Endothelial cell (in vitro differentiated cells): ENCODE data around the gene NAV2. TPM values are rescaled to one million over a fixed set of nuclear protein-coding genes. Genes with fewer than 3 reads are reported as not detected.

Experiments
- DNase-seq: peaks from one replicate; pipeline ENCODE4 v3.0.0; 2021; ENCODE audit warnings: low spot score
- H3K27ac Mint-ChIP-seq: one replicate; pipeline ENCODE4 v1.8.0; 2021; ENCODE audit warnings: mixed read lengths, inconsistent platforms; ENCODE audit not compliant: unreplicated experiment
- H3K27me3 Mint-ChIP-seq: one replicate; pipeline ENCODE4 v1.8.0; 2021; ENCODE audit warnings: mild to moderate bottlenecking, moderate library complexity, mixed read lengths, inconsistent platforms; ENCODE audit not compliant: unreplicated experiment
- H3K36me3 Mint-ChIP-seq: one replicate; pipeline ENCODE4 v1.8.0; 2021; ENCODE audit warnings: mild to moderate bottlenecking, low read depth, mixed read lengths, inconsistent platforms; ENCODE audit not compliant: unreplicated experiment
- H3K4me1 Mint-ChIP-seq: one replicate; pipeline ENCODE4 v1.8.0; 2021; ENCODE audit warnings: mild to moderate bottlenecking, mixed read lengths, inconsistent platforms; ENCODE audit not compliant: unreplicated experiment
- H3K4me3 Mint-ChIP-seq: one replicate; pipeline ENCODE4 v1.8.0; 2021; ENCODE audit warnings: mild to moderate bottlenecking, mixed read lengths, inconsistent platforms; ENCODE audit not compliant: unreplicated experiment
- H3K9me3 Mint-ChIP-seq: one replicate; pipeline ENCODE4 v1.8.0; 2021; ENCODE audit warnings: mixed read lengths, inconsistent platforms; ENCODE audit not compliant: unreplicated experiment
- CTCF ChIP-seq: fragments of 200-600 bp; sonication (generic); IDR thresholded peaks from one replicate; pipeline ENCODE4 v1.5.0; 2021; ENCODE audit warnings: antibody characterized with exemption; ENCODE audit not compliant: unreplicated experiment
- total RNA-seq: library from RNA; stranded (reverse); fragmentation: NEBNext Ultra II Directional; extraction: Animal tissue kit (Norgen Biotek cat#: 25700); gene quantifications from one replicate; pipeline ENCODE4 v1.2.1, GENCODE V29; 2021; ENCODE audit not compliant: unreplicated experiment

The NAV2 gene
- total RNA-seq, 1 donor from 2014 or later, result 15.6 TPM

GRCh38 chr11:20113149-20113438, 400.5 kb downstream of the NAV2 start:
- TF ChIP-seq CTCF, result no peak
- H3K36me3 Mint-ChIP-seq, result peaks cover 3% of the 10 kb centered on the region
- H3K27me3 Mint-ChIP-seq, result peaks cover 7% of the 10 kb centered on the region
- H3K27ac Mint-ChIP-seq, result no peak overlapping the region
- DNase-seq, result no peak
- H3K4me1 Mint-ChIP-seq, result peaks cover 2% of the 10 kb centered on the region
- no peaks in the 10 kb centered on the region for H3K9me3 Mint-ChIP-seq
- H3K4me3 Mint-ChIP-seq, result no peak overlapping the region

- no peaks in the 10 kb centered on the region for H3K9me3 Mint-ChIP-seq
- peaks cover 10% of the 10 kb centered on the region for H3K27me3 Mint-ChIP-seq
- H3K36me3 Mint-ChIP-seq, result peaks cover 18% of the 10 kb centered on the region
- H3K27ac Mint-ChIP-seq, result no peak overlapping the region
- no peak for DNase-seq
- H3K4me3 Mint-ChIP-seq, result no peak overlapping the region
- no peak for TF ChIP-seq CTCF
- peaks cover 2% of the 10 kb centered on the region for H3K4me1 Mint-ChIP-seq
Measured at GRCh38 chr11:20114588-20114987, 402.0 kb downstream of the NAV2 start.

GRCh38 chr11:20116825-20117224, 404.2 kb downstream of the NAV2 start:
- TF ChIP-seq CTCF, result no peak
- Mint-ChIP-seq H3K9me3 (no peaks in the 10 kb centered on the region), H3K4me3 (no peak overlapping the region), H3K36me3 (peaks cover 25% of the 10 kb centered on the region), H3K27ac (no peak overlapping the region), H3K27me3 (peaks cover 8% of the 10 kb centered on the region), H3K4me1 (peaks cover 2% of the 10 kb centered on the region)
- no peak for DNase-seq

GRCh38 chr11:20117291-20117690, 404.7 kb downstream of the NAV2 start:
- peaks cover 2% of the 10 kb centered on the region for H3K4me1 Mint-ChIP-seq
- no peak overlapping the region for H3K27ac Mint-ChIP-seq
- DNase-seq, result no peak
- peaks cover 25% of the 10 kb centered on the region for H3K36me3 Mint-ChIP-seq
- TF ChIP-seq CTCF, result no peak
- H3K4me3 Mint-ChIP-seq, result no peak overlapping the region
- H3K27me3 Mint-ChIP-seq, result peaks cover 9% of the 10 kb centered on the region
- no peaks in the 10 kb centered on the region for H3K9me3 Mint-ChIP-seq

GRCh38 chr11:20118209-20118608, 405.6 kb downstream of the NAV2 start:
- Mint-ChIP-seq H3K4me1 (no peaks in the 10 kb centered on the region), H3K9me3 (no peaks in the 10 kb centered on the region), H3K36me3 (peaks cover 25% of the 10 kb centered on the region), H3K4me3 (peak overlapping the region; percentile 3), H3K27me3 (peaks cover 8% of the 10 kb centered on the region), H3K27ac (no peak overlapping the region)
- DNase-seq, result no peak
- TF ChIP-seq CTCF, result no peak
